Measurements from ENCODE around the gene SYT8.

DNA sequence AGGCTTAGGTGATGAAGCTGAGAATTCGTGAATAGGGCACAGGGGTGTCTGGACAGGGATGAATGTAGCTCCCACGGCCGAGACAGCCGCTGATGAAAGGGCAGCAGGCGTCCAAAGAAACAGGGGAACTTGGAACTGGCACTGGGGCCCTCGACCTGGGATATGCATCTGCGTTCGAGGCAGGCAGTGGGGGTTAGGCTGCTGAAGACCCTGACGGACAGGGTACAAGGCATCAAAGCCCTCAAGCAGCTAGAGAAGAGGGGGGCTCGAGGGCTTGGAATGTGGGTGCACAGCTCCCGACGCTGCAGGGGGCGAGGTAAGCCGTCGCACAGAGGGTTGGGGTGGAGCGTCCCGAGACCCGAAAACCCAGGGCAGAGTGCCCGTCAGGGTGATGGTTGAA is 6.9 kb upstream of the SYT8 start:
- TF ChIP-seq, protein P1, sequence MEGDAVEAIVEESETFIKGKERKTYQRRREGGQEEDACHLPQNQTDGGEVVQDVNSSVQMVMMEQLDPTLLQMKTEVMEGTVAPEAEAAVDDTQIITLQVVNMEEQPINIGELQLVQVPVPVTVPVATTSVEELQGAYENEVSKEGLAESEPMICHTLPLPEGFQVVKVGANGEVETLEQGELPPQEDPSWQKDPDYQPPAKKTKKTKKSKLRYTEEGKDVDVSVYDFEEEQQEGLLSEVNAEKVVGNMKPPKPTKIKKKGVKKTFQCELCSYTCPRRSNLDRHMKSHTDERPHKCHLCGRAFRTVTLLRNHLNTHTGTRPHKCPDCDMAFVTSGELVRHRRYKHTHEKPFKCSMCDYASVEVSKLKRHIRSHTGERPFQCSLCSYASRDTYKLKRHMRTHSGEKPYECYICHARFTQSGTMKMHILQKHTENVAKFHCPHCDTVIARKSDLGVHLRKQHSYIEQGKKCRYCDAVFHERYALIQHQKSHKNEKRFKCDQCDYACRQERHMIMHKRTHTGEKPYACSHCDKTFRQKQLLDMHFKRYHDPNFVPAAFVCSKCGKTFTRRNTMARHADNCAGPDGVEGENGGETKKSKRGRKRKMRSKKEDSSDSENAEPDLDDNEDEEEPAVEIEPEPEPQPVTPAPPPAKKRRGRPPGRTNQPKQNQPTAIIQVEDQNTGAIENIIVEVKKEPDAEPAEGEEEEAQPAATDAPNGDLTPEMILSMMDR (IDR thresholded peaks at IDR 0.05 in 8 of 11, conservative IDR thresholded peaks at IDR 0.05 in 3 of 11) = no peak
- TF ChIP-seq POLR2A (IDR thresholded peaks at IDR 0.05) (no peak), POLR2AphosphoS5 (IDR thresholded peaks at IDR 0.05) (no peak)
